GM19023 (cell line): ENCODE data around the gene SLC25A24.
"Not testable (repeated sequence)": the region's sequence is repeated elsewhere in the genome, so short reads cannot be mapped to it uniquely, and the experiment has no call there.

ENCODE experiments used
- ATAC-seq: cut with Tn5 transposase; IDR thresholded peaks from one replicate; pipeline ENCODE4 v1.9.1; 2021; ENCODE audit warnings: mild to moderate bottlenecking, moderate library complexity; ENCODE audit not compliant: unreplicated experiment

SLC25A24 gene

GRCh38 chr1:108199201-108199691 lies 897 bp downstream of the SLC25A24 start:
- ATAC-seq: no peak

GRCh38 chr1:108194051-108194450 lies 6.1 kb downstream of the SLC25A24 start:
- ATAC-seq: no peak

- no peak for ATAC-seq
Observed at GRCh38 chr1:108193333-108193732, 6.8 kb downstream of the SLC25A24 start.

- ATAC-seq: no peak
Observed at GRCh38 chr1:108192581-108192980, 7.6 kb downstream of the SLC25A24 start.

GRCh38 chr1:108190686-108191416 lies 9.3 kb downstream of the SLC25A24 start:
- ATAC-seq: no peak

GRCh38 chr1:108190001-108190634 lies 10.0 kb downstream of the SLC25A24 start:
- ATAC-seq: no peak

- ATAC-seq: no peak
Observed at GRCh38 chr1:108188801-108189200, 11.3 kb downstream of the SLC25A24 start.

- ATAC-seq: no peak
Observed at GRCh38 chr1:108182959-108183700, 17.0 kb downstream of the SLC25A24 start.

GRCh38 chr1:108179018-108179417 lies 21.1 kb downstream of the SLC25A24 start:
- no peak for ATAC-seq

GRCh38 chr1:108162409-108162808 lies 37.7 kb downstream of the SLC25A24 start:
- ATAC-seq: not testable (repeated sequence)

- ATAC-seq: not testable (repeated sequence)
Observed at GRCh38 chr1:108159951-108160350, 40.2 kb downstream of the SLC25A24 start.

- ATAC-seq: no peak
Observed at GRCh38 chr1:108158893-108159453, 41.2 kb downstream of the SLC25A24 start.

GRCh38 chr1:108154314-108154713 lies 45.8 kb downstream of the SLC25A24 start:
- ATAC-seq: no peak

GRCh38 chr1:108152782-108153222 lies 47.3 kb downstream of the SLC25A24 start:
- ATAC-seq: no peak

- ATAC-seq: no peak
Observed at GRCh38 chr1:108151548-108151947, 48.6 kb downstream of the SLC25A24 start.

- no peak for ATAC-seq
Observed at GRCh38 chr1:108149796-108150467, 50.2 kb downstream of the SLC25A24 start.

GRCh38 chr1:108144569-108144968 lies 55.6 kb downstream of the SLC25A24 start:
- ATAC-seq: not testable (repeated sequence)

- ATAC-seq: no peak
Observed at GRCh38 chr1:108142773-108143394, 57.3 kb downstream of the SLC25A24 start.

GRCh38 chr1:108142258-108142657 lies 57.9 kb downstream of the SLC25A24 start:
- ATAC-seq: no peak

- no peak for ATAC-seq
Observed at GRCh38 chr1:108141621-108142020, 58.5 kb downstream of the SLC25A24 start.
